ENCODE data around the gene BACH1. TPM values are rescaled to one million over a fixed set of nuclear protein-coding genes. Genes with fewer than 3 reads are reported as not detected.

The BACH1 gene
- total RNA-seq, 1 donor from 2014 or later, result 123 TPM

- H3K27me3 Mint-ChIP-seq (ENCODE audit: low read depth), result no peaks in the 10 kb centered on the region
Measured at GRCh38 chr21:29330797-29331196, 32.1 kb downstream of the BACH1 start.

DNA sequence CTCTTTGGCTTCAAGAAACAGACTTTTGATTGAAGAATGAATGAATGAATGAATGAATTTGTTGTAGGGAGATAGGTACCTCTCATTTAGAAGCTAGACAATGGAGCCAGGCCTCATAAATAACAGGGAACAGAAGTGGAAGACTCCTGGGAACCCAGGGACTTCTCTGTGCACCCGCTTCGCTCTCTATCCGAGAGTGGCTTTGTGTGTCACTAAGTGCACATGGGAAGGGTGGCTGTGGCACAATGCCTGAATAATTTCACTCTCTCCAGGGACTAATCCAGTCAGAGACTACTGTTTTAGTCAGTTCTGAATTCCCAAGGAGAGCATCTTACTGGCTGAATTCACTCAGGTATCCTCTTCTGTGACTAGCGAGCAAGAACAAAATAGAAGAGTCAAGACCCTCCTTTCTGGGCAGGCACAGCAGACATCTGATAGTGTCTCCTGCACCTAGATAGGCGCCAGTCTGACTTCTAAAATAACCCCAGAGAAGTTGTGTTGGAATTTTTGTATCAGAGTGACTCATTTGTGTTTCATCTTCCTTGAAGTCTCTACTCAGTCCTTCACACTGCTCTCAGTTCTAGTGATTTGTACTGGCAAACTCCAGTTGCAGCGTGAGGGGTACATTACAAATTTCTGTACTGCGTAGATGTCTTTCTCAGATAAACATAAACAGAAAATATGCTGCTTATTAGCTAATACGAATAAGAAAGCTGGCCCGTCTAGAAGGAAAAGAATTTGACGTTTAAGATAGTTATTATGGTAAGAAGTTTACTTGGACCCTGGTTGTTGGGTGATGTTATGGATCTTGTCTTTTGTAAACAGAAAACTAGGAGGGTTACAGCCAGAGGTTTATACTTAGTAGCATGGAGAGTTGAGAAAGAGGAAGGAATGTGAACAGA, 34.0 kb downstream of the BACH1 start:
- H3K9me3 Mint-ChIP-seq (ENCODE audit: low read depth), result no peaks in the 10 kb centered on the region
- no peaks in the 10 kb centered on the region for H3K27me3 Mint-ChIP-seq (ENCODE audit: low read depth)
- no peak for DNase-seq (ENCODE audit: low spot score)
- H3K4me1 Mint-ChIP-seq (ENCODE audit: low read depth), result peaks cover 52% of the 10 kb centered on the region
- peak overlapping the region; percentile 68 for H3K27ac Mint-ChIP-seq (ENCODE audit: unreplicated experiment)
- TF ChIP-seq, protein P1, sequence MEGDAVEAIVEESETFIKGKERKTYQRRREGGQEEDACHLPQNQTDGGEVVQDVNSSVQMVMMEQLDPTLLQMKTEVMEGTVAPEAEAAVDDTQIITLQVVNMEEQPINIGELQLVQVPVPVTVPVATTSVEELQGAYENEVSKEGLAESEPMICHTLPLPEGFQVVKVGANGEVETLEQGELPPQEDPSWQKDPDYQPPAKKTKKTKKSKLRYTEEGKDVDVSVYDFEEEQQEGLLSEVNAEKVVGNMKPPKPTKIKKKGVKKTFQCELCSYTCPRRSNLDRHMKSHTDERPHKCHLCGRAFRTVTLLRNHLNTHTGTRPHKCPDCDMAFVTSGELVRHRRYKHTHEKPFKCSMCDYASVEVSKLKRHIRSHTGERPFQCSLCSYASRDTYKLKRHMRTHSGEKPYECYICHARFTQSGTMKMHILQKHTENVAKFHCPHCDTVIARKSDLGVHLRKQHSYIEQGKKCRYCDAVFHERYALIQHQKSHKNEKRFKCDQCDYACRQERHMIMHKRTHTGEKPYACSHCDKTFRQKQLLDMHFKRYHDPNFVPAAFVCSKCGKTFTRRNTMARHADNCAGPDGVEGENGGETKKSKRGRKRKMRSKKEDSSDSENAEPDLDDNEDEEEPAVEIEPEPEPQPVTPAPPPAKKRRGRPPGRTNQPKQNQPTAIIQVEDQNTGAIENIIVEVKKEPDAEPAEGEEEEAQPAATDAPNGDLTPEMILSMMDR (IDR thresholded peaks at IDR 0.05), result no peak
- peaks cover 19% of the 10 kb centered on the region for H3K36me3 Mint-ChIP-seq (ENCODE audit: low read depth)
- H3K4me3 Mint-ChIP-seq (ENCODE audit: unreplicated experiment), result no peak overlapping the region

More at GRCh38 chr21:29330797-29331196, 32.1 kb downstream of the BACH1 start:
- TF ChIP-seq, protein P1 (IDR thresholded peaks at IDR 0.05), result no peak
- Mint-ChIP-seq H3K4me1 (ENCODE audit: low read depth) (peaks cover 46% of the 10 kb centered on the region), H3K9me3 (ENCODE audit: low read depth) (no peaks in the 10 kb centered on the region), H3K4me3 (ENCODE audit: unreplicated experiment) (no peak overlapping the region), H3K36me3 (ENCODE audit: low read depth) (peaks cover 34% of the 10 kb centered on the region), H3K27ac (ENCODE audit: unreplicated experiment) (no peak overlapping the region)
- no peak for DNase-seq (ENCODE audit: low spot score)

DNA sequence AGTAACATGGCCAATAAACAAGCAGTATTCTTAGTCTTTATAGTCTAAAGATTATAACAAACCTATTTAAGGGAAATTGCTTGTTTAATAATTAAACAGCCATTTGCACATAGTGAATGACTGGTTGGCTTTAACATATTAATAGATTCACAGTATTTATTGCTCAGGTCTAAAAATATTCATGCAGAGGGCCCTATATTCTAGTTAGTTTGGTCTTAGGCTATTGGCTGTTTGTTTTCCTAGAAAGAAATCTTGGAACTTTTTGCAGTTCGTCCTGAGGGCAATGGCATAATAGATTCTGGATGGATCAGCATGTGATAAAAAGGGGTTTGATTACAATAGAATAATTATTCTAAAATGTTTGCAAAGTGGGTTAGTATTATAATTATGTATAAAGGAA, 34.7 kb downstream of the BACH1 start:
- Mint-ChIP-seq H3K36me3 (ENCODE audit: low read depth) (peaks cover 19% of the 10 kb centered on the region), H3K4me3 (ENCODE audit: unreplicated experiment) (no peak overlapping the region), H3K4me1 (ENCODE audit: low read depth) (peaks cover 52% of the 10 kb centered on the region), H3K27me3 (ENCODE audit: low read depth) (no peaks in the 10 kb centered on the region), H3K9me3 (ENCODE audit: low read depth) (no peaks in the 10 kb centered on the region), H3K27ac (ENCODE audit: unreplicated experiment) (peak overlapping the region; percentile 68)
- TF ChIP-seq, protein P1 (IDR thresholded peaks at IDR 0.05), result no peak
- no peak for DNase-seq (ENCODE audit: low spot score)

DNA sequence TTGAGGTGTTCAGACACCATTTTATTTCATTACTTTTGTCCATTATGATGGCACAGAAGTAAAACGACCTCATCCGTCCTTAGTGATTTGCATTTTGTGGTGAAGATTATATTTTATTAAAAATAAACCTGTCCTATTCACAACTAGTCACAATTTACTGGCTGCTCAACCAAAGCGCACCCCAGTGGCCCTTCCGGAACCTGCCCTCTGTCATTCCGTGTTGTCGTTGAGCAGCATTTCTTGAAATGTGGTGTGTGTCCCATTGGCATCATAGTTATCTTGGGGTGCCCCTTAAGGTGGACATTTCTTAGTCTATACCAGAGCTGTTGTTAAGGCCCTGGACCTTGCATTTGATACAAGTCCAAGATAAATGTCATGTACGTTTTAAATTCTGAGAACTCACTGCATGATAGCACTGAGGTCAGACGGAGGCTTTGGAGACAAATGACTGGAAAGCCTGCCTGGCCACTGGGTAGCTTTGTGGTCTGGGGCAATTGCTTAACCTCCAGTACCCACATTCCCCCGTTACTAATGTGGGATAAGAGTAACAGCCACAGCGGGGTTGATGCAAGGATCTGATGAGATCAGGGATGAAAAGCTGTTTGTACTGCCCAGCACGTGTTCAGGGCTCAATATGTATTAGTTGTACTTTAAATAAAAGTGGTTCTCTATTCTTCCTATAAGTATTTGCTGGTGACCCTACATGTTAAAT, 36.2 kb downstream of the BACH1 start:
- DNase-seq (ENCODE audit: low spot score), result no peak
- no peaks in the 10 kb centered on the region for H3K9me3 Mint-ChIP-seq (ENCODE audit: low read depth)
- H3K27me3 Mint-ChIP-seq (ENCODE audit: low read depth), result no peaks in the 10 kb centered on the region
- peaks cover 53% of the 10 kb centered on the region for H3K4me1 Mint-ChIP-seq (ENCODE audit: low read depth)
- peak overlapping the region; percentile 88 for H3K27ac Mint-ChIP-seq (ENCODE audit: unreplicated experiment)
- H3K4me3 Mint-ChIP-seq (ENCODE audit: unreplicated experiment), result no peak overlapping the region
- TF ChIP-seq, protein P1 (IDR thresholded peaks at IDR 0.05), result no peak
- peaks cover 17% of the 10 kb centered on the region for H3K36me3 Mint-ChIP-seq (ENCODE audit: low read depth)

DNA sequence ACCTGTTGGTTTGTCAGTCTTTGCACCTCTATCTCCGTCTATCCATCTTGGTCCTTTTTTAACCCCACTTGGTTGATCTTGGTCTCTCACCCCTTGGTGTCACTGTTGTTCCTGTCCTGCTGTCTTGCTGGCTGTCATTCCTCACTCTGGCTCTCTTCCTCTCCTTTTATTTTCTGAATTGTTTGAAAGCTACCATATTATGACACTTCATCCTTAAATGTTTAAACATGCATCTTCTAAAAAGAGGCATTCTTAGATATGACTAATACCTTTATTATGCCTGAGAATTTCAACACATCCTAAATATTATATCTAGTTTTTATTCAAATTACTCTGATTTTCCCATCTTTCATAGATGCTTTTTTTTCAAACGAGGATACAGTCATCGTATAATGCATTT, 37.0 kb downstream of the BACH1 start:
- TF ChIP-seq, protein P1 (IDR thresholded peaks at IDR 0.05), result peak; percentile 40
- Mint-ChIP-seq H3K27me3 (ENCODE audit: low read depth) (no peaks in the 10 kb centered on the region), H3K36me3 (ENCODE audit: low read depth) (peaks cover 15% of the 10 kb centered on the region), H3K27ac (ENCODE audit: unreplicated experiment) (peak overlapping the region; percentile 88), H3K4me3 (ENCODE audit: unreplicated experiment) (no peak overlapping the region), H3K4me1 (ENCODE audit: low read depth) (peaks cover 62% of the 10 kb centered on the region), H3K9me3 (ENCODE audit: low read depth) (no peaks in the 10 kb centered on the region)
- DNase-seq (ENCODE audit: low spot score), result no peak
